ENCODE measurements around the gene STING1.
"Not testable (repeated sequence)": the region's sequence is repeated elsewhere in the genome, so short reads cannot be mapped to it uniquely, and the experiment has no call there.

GRCh38 chr5:139530079-139530478 is 47.5 kb upstream of the STING1 start:
- not testable (repeated sequence) for TF ChIP-seq POLR2AphosphoS5, POLR2A, CTCF (IDR thresholded peaks at IDR 0.05)
